ENCODE measurements around the gene MYLK4. TPM values are rescaled to one million over a fixed set of nuclear protein-coding genes. Genes with fewer than 3 reads are reported as not detected.

The MYLK4 gene
- total and polyA plus RNA-seq, 2 experiments from 2014 or later = 0.20 to 0.43 TPM

- H4K20me1 ChIP-seq (ENCODE audit: insufficient read depth) = no peaks in the 10 kb centered on the region
- DNase-seq = no peak
- H3K27me3 ChIP-seq (replicated peaks; ENCODE audit: insufficient read depth) = no peaks in the 10 kb centered on the region
- H3K4me2 ChIP-seq (ENCODE audit: unreplicated experiment) = no peak overlapping the region
- H3K9ac ChIP-seq = no peak overlapping the region
- no peak overlapping the region for H2AFZ ChIP-seq
- H3K9me3 ChIP-seq (ENCODE audit: low read depth) = no peaks in the 10 kb centered on the region
- TF ChIP-seq EZH2phosphoT487 (IDR thresholded peaks at IDR 0.05; ENCODE audit: insufficient read depth, low read depth) (no peak), EZH2 (IDR thresholded peaks at IDR 0.05; ENCODE audit: insufficient read depth, poor library complexity, severe bottlenecking) (no peak)
- no peaks in the 10 kb centered on the region for H3K9me2 ChIP-seq (ENCODE audit: insufficient read depth)
- no peaks in the 10 kb centered on the region for H3K79me2 ChIP-seq (ENCODE audit: insufficient read depth)
- 28 to 34% methylated on average over 5 of the region's 5 CpGs for WGBS, 2 experiments (ENCODE audit: low coverage in 1 of 2, low lambda C conversion rate in 2 of 2, missing lambda C conversion rate in 2 of 2)
- no peaks in the 10 kb centered on the region for H3F3A ChIP-seq (ENCODE audit: insufficient read depth)
- H3K4me3 ChIP-seq = no peak overlapping the region
- no peaks in the 10 kb centered on the region for H3K36me3 ChIP-seq (ENCODE audit: low read depth)
- no peak overlapping the region for H3K27ac ChIP-seq
- in situ Hi-C loops (cut with MboI) = no loop called here
- H3K4me1 ChIP-seq (ENCODE audit: insufficient read depth) = no peaks in the 10 kb centered on the region
Measured at GRCh38 chr6:2656460-2657079, 94.2 kb downstream of the MYLK4 start.

GRCh38 chr6:2655844-2656433 lies 94.8 kb downstream of the MYLK4 start:
- H3K27me3 ChIP-seq (replicated peaks; ENCODE audit: insufficient read depth) = no peaks in the 10 kb centered on the region
- no peak overlapping the region for H3K27ac ChIP-seq
- H3K36me3 ChIP-seq (ENCODE audit: low read depth) = no peaks in the 10 kb centered on the region
- no peaks in the 10 kb centered on the region for H3F3A ChIP-seq (ENCODE audit: insufficient read depth)
- H3K4me2 ChIP-seq (ENCODE audit: unreplicated experiment) = no peak overlapping the region
- DNase-seq = no peak
- WGBS, 2 experiments (ENCODE audit: low coverage in 1 of 2, low lambda C conversion rate in 2 of 2, missing lambda C conversion rate in 2 of 2) = 38 to 51% methylated on average over 3 of the region's 3 CpGs
- H4K20me1 ChIP-seq (ENCODE audit: insufficient read depth) = no peaks in the 10 kb centered on the region
- H3K9me2 ChIP-seq (ENCODE audit: insufficient read depth) = no peaks in the 10 kb centered on the region
- no peak overlapping the region for H3K4me3 ChIP-seq
- in situ Hi-C loops (cut with MboI) = no loop called here
- H2AFZ ChIP-seq = no peak overlapping the region
- no peaks in the 10 kb centered on the region for H3K9me3 ChIP-seq (ENCODE audit: low read depth)
- no peak overlapping the region for H3K9ac ChIP-seq
- TF ChIP-seq EZH2phosphoT487 (IDR thresholded peaks at IDR 0.05; ENCODE audit: insufficient read depth, low read depth) (no peak), EZH2 (IDR thresholded peaks at IDR 0.05; ENCODE audit: insufficient read depth, poor library complexity, severe bottlenecking) (no peak)
- H3K79me2 ChIP-seq (ENCODE audit: insufficient read depth) = no peaks in the 10 kb centered on the region
- no peaks in the 10 kb centered on the region for H3K4me1 ChIP-seq (ENCODE audit: insufficient read depth)

- H3K27me3 ChIP-seq (replicated peaks; ENCODE audit: insufficient read depth) = peaks cover 11% of the 10 kb centered on the region; the same call in 1 of the 2 replicates
- H4K20me1 ChIP-seq (ENCODE audit: insufficient read depth) = no peaks in the 10 kb centered on the region
- H3F3A ChIP-seq (ENCODE audit: insufficient read depth) = no peaks in the 10 kb centered on the region
- no peaks in the 10 kb centered on the region for H3K9me2 ChIP-seq (ENCODE audit: insufficient read depth)
- H3K27ac ChIP-seq = no peak overlapping the region
- no peak overlapping the region for H3K4me3 ChIP-seq
- no peak for TF ChIP-seq EZH2 (IDR thresholded peaks at IDR 0.05; ENCODE audit: insufficient read depth, poor library complexity, severe bottlenecking)
- no peak for TF ChIP-seq EZH2phosphoT487 (IDR thresholded peaks at IDR 0.05; ENCODE audit: insufficient read depth, low read depth)
- no peak overlapping the region for H3K9ac ChIP-seq
- in situ Hi-C loops (cut with MboI) = no loop called here
- H3K4me2 ChIP-seq (ENCODE audit: unreplicated experiment) = no peak overlapping the region
- H3K9me3 ChIP-seq (ENCODE audit: low read depth) = no peaks in the 10 kb centered on the region
- H3K79me2 ChIP-seq (ENCODE audit: insufficient read depth) = no peaks in the 10 kb centered on the region
- 33 to 40% methylated on average over 1 of the region's 1 CpG for WGBS, 2 experiments (ENCODE audit: low coverage in 1 of 2, low lambda C conversion rate in 2 of 2, missing lambda C conversion rate in 2 of 2)
- H3K4me1 ChIP-seq (ENCODE audit: insufficient read depth) = no peaks in the 10 kb centered on the region
- H2AFZ ChIP-seq = no peak overlapping the region
- DNase-seq = no peak
- no peaks in the 10 kb centered on the region for H3K36me3 ChIP-seq (ENCODE audit: low read depth)
Measured at GRCh38 chr6:2653369-2654032, 97.2 kb downstream of the MYLK4 start.

DNA sequence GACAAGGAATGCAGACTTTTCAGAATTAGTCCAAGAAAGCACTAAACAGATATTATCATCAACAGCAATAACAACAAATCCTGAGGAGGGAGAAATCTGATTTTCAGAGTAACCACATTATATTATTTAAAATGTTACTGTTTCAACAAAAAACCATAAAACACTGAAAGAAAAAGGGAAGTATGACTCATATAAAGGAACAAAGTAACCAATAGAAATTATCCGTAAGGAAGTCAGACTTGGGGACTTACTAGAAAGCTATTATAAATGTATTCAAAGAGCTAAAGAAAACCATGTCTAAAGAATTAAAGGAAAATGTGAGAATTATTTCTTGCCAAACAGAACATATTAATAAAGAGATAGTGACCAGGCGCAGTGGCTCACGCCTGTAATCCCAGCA lies 98.1 kb downstream of the MYLK4 start:
- H2AFZ ChIP-seq = no peak overlapping the region
- H3K4me1 ChIP-seq (ENCODE audit: insufficient read depth) = no peaks in the 10 kb centered on the region
- TF ChIP-seq EZH2 (IDR thresholded peaks at IDR 0.05; ENCODE audit: insufficient read depth, poor library complexity, severe bottlenecking) = no peak
- no peak for TF ChIP-seq EZH2phosphoT487 (IDR thresholded peaks at IDR 0.05; ENCODE audit: insufficient read depth, low read depth)
- peaks cover 18% of the 10 kb centered on the region; the same call in 1 of the 2 replicates for H3K27me3 ChIP-seq (replicated peaks; ENCODE audit: insufficient read depth)
- no peak overlapping the region for H3K4me3 ChIP-seq
- H4K20me1 ChIP-seq (ENCODE audit: insufficient read depth) = no peaks in the 10 kb centered on the region
- in situ Hi-C loops (cut with MboI) = no loop called here
- no peaks in the 10 kb centered on the region for H3K36me3 ChIP-seq (ENCODE audit: low read depth)
- no peaks in the 10 kb centered on the region for H3K79me2 ChIP-seq (ENCODE audit: insufficient read depth)
- no peak overlapping the region for H3K9ac ChIP-seq
- DNase-seq = no peak
- H3K27ac ChIP-seq = no peak overlapping the region
- H3K9me3 ChIP-seq (ENCODE audit: low read depth) = no peaks in the 10 kb centered on the region
- no peaks in the 10 kb centered on the region for H3K9me2 ChIP-seq (ENCODE audit: insufficient read depth)
- WGBS, 2 experiments (ENCODE audit: low coverage in 1 of 2, low lambda C conversion rate in 2 of 2, missing lambda C conversion rate in 2 of 2) = 88 to 89% methylated on average over 3 of the region's 3 CpGs
- H3K4me2 ChIP-seq (ENCODE audit: unreplicated experiment) = no peak overlapping the region
- H3F3A ChIP-seq (ENCODE audit: insufficient read depth) = no peaks in the 10 kb centered on the region

Data from GM23248 (cell line).